HUDEP-2 (cell line): ENCODE data around the gene KCNK17.
A peak's percentile ranks its signal among the peaks of the same experiment; 100 is the strongest.

Experiments
- DNase-seq, 76 experiments: peaks; one replicate each; lab custom pipeline; 2025; ENCODE audit not compliant: unreplicated experiment in 76 of 76; lab: John Stamatoyannopoulos, UW

KCNK17 gene

GRCh38 chr6:39338397-39338796 is 24.2 kb upstream of the KCNK17 start:
- DNase-seq, result no peak

- no peak for DNase-seq
Measured at GRCh38 chr6:39335780-39336545, 21.7 kb upstream of the KCNK17 start.

- DNase-seq, result no peak
Measured at GRCh38 chr6:39333644-39334438, 19.6 kb upstream of the KCNK17 start.

- no peak for DNase-seq
Measured at GRCh38 chr6:39330476-39330875, 16.3 kb upstream of the KCNK17 start.

GRCh38 chr6:39330057-39330456 is 15.8 kb upstream of the KCNK17 start:
- no peak for DNase-seq

- DNase-seq, result no peak
Measured at GRCh38 chr6:39328066-39328465, 13.8 kb upstream of the KCNK17 start.

- DNase-seq, result no peak
Measured at GRCh38 chr6:39327507-39327906, 13.3 kb upstream of the KCNK17 start.

GRCh38 chr6:39322306-39322850 is 8.2 kb upstream of the KCNK17 start, which contains the start of gene KCNK16:
KCNK16 (minus strand) TSS chr6:39322702; CDS start chr6:39322540, 162 bp downstream.
- no peak for DNase-seq

- no peak for DNase-seq
Measured at GRCh38 chr6:39321761-39322160, 7.5 kb upstream of the KCNK17 start.

- DNase-seq, result no peak
Measured at GRCh38 chr6:39320363-39320984, 6.3 kb upstream of the KCNK17 start.

GRCh38 chr6:39319621-39320362 is 5.6 kb upstream of the KCNK17 start:
- no peak for DNase-seq

- DNase-seq, result no peak
Measured at GRCh38 chr6:39317256-39317655, 3.0 kb upstream of the KCNK17 start.

- DNase-seq, result no peak
Measured at GRCh38 chr6:39313526-39314272, 520 bp downstream of the KCNK17 start.

GRCh38 chr6:39312912-39313525 is 1.2 kb downstream of the KCNK17 start:
- DNase-seq, result no peak

- no peak for DNase-seq
Measured at GRCh38 chr6:39310542-39310941, 3.7 kb downstream of the KCNK17 start.

GRCh38 chr6:39309942-39310531 is 4.2 kb downstream of the KCNK17 start:
- DNase-seq, result peak in 64 of 76 experiments; percentile 6 to 79 (median 48)

GRCh38 chr6:39307462-39307861 is 6.8 kb downstream of the KCNK17 start:
- no peak for DNase-seq

GRCh38 chr6:39304951-39305350 is 9.3 kb downstream of the KCNK17 start:
- no peak for DNase-seq
